ENCODE results near the gene FGD5.

DNA sequence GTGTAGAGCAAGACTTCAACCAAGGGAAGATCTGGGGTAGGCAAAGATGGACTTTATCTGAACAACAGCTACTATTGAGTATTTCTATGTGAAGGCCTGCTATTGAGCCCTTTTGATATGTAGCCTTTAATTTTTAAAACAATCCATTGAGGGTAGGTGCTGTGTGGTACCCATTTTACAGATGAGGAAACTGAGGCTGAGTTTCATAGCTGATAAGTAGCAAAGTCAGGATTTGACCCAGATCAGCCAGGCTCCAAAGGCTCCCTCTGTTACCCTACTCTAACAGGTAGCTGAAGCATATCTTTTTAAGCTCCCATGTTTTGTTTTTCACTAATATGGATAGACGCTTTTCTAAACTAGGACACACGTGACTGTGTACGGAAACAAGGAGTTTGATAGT lies 2.4 kb upstream of the FGD5 start:
- no peak for TF ChIP-seq CTCF (IDR thresholded peaks at IDR 0.05)
- no peak for TF ChIP-seq EZH2 (IDR thresholded peaks at IDR 0.05)

Measured in neural progenitor cell (in vitro differentiated cells).